ENCODE results near the gene GID8.

GRCh38 chr20:62895539-62895938, 42.4 kb upstream of the GID8 start:
- TF ChIP-seq POLR2A (IDR thresholded peaks at IDR 0.05; ENCODE audit: insufficient read depth in 1 of 2, low read depth in 2 of 2, low read length in 2 of 2) = 0 out of 4 replicates have a peak, but pooled peaks of 1 of the 2 experiments have one; percentile 21
- TF ChIP-seq, protein P1, sequence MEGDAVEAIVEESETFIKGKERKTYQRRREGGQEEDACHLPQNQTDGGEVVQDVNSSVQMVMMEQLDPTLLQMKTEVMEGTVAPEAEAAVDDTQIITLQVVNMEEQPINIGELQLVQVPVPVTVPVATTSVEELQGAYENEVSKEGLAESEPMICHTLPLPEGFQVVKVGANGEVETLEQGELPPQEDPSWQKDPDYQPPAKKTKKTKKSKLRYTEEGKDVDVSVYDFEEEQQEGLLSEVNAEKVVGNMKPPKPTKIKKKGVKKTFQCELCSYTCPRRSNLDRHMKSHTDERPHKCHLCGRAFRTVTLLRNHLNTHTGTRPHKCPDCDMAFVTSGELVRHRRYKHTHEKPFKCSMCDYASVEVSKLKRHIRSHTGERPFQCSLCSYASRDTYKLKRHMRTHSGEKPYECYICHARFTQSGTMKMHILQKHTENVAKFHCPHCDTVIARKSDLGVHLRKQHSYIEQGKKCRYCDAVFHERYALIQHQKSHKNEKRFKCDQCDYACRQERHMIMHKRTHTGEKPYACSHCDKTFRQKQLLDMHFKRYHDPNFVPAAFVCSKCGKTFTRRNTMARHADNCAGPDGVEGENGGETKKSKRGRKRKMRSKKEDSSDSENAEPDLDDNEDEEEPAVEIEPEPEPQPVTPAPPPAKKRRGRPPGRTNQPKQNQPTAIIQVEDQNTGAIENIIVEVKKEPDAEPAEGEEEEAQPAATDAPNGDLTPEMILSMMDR (CRISPR knock-in tag; IDR thresholded peaks at IDR 0.05) = no peak
- no peak for TF ChIP-seq NFE2L2 (IDR thresholded peaks at IDR 0.05; ENCODE audit: low read length)
- TF ChIP-seq, protein P2, sequence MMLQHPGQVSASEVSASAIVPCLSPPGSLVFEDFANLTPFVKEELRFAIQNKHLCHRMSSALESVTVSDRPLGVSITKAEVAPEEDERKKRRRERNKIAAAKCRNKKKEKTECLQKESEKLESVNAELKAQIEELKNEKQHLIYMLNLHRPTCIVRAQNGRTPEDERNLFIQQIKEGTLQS (CRISPR knock-in tag; IDR thresholded peaks at IDR 0.05) = no peak
- TF ChIP-seq ZNF253 (CRISPR knock-in tag; IDR thresholded peaks at IDR 0.05; ENCODE audit: borderline replicate concordance) = no peak
- no peak for TF ChIP-seq POLR2AphosphoS5 (IDR thresholded peaks at IDR 0.05; ENCODE audit: low read depth, low read length)
- no peak for TF ChIP-seq ZBTB49 (CRISPR knock-in tag; IDR thresholded peaks at IDR 0.05; ENCODE audit: borderline replicate concordance)
- TF ChIP-seq POLR2AphosphoS2 (IDR thresholded peaks at IDR 0.05; ENCODE audit: low read depth, low read length) = no peak
- TF ChIP-seq SKIL (CRISPR knock-in tag; IDR thresholded peaks at IDR 0.05; ENCODE audit: borderline replicate concordance) = no peak
